ENCODE measurements around the gene SYT7.
A peak's percentile ranks its signal among the peaks of the same experiment; 100 is the strongest.

The SYT7 gene

DNA sequence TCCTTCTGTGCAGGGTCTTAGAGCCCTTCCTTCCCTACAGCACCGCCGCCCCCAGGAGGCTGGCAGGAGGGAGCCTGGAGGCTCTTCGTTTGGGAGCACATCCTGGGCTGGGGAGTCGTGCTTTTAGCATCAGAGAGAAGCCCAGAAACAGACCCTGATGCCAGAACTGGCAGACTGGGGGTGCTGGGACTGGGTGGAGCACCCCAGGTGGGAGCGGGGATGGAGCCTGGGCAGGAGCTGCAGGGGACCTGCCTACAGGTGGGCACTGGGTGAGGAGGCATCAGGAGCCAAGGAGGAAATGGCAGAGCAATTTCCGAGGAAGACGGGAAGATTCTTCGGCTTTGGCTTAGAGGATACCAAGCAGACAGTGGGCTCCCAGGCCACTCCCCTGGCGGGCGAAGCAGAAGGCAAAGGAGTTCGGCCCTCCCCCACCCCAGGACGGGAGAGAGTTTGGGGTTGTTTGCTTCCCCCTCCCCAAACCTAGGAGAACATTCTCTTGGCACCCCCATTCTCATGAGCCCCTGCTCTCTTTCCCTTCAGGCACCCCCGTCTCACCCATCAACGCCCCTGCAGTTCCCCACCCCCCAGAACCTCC is 1.1 kb downstream of the SYT7 start:
- DNase-seq = no peak

DNA sequence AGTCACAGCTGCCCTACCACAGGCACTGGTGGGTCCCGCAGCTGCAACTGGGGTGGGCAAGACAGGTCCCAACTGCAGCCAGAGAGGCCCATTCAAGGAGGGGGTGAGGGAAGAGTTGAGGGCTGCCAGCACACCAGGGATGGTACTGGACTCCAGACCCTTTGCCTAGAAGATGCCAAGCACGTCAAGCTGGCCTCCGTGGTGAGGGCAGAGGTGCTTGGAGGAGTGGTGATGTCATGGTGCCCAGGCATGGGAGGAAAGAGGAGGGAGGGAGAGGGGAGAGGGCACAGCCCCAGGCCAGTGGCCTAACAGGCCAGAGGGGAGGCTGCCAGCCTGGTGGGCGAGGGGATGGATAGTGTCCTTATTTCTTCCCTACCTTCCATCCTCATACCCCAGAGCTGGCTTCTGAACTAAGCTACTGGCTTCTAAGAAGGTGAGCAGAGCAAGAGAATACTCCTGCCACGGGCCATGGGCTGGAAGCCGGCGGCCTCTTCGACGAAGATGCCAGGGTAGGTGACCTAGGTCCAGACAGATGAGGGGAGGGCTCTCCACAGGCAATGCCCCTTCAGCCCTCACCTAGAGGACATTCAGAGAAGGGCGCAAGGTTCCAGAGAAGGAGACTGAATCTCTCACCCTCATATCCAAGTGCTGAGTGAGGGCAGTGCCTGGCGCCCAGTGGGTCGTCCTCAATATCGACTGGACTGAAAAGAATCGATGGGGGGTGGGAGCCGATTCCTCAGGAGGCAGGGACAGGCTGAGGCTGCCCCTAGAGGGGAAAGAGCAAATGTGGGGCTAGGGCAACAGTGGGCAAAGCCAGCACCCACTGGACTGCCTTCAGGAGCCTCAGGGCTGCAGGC is 1.8 kb downstream of the SYT7 start:
- DNase-seq = no peak

DNA sequence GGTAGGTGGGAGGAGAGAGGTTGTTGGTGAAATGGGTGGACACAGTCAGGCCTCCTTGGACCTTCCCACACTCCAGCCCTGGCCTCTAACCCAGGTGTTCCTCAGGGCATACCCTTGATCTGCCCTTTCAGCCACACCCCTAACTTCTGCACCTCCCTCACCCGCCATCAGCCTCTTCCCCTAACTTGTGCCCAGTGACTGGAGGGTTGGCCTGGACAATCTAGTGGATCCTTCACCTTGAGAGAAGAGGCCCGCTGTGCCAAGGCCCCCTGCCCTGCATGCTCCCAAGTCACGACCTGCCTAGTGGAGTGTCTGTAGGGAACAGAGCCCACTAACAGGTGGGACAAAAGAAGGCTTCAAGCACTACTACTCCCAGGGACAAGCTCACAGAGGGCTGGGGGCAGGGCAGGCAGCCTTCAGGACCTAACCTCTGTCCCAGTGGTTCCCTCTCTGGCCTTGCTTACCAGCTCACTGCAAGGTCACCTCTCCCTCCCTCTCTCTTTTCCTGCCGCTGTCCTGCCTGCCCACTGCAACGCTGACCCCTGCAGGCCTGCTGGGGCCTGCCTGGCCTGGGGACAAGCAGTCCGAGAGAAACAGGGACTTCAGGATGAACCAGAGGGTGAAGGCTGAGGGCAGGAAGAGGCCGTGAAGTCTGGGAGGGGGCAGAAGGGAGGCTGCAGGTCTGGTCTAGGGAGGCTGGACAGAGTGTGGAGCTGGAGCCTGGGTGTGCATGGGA is 3.3 kb downstream of the SYT7 start:
- DNase-seq = no peak

DNA sequence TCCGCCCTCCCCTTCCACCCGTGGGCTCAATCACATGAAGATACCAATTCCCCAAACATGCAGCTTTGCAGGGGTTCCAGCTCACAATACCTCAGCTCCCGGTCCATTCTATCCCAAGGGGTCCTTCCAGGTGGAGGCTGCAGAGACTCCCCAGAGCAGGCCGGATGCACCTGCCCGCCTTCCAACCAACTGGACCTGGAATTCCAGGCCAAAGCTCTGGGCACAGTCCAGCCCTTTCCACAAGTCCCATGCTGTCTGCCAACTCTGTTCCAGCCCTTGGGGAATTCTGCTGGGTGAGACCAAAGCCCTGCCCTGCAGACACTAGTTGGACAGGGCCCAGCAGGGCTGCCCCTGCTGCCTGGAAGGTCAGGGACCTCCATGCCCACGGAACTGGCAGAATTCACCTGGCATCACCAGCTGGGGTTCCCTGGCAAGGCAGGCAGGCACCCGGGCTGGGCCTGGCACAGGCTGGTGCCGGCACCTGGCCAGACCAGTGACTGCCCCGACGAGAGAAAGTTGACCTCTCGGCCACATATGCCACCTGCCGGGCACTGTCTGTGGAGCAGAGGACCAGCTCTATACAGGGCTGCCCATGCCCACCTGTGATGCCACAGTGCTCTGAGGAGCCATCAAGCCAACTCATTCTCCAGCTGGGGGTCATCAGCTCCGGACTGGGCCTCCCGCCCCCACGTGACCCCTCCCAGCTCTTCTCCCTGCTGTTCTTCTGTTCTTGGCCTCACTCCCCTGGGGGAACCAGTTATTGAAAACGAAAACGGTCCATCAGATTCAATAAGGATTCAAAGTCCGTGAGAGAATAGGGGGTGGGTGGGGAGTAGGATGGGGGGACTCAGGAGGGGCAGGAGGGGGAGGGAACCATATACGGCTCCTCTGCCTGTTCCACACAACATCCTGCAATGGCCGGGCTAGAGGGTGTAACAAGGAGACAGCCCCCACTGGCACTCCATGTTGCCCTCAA is 4.7 kb downstream of the SYT7 start:
- DNase-seq = no peak

DNA sequence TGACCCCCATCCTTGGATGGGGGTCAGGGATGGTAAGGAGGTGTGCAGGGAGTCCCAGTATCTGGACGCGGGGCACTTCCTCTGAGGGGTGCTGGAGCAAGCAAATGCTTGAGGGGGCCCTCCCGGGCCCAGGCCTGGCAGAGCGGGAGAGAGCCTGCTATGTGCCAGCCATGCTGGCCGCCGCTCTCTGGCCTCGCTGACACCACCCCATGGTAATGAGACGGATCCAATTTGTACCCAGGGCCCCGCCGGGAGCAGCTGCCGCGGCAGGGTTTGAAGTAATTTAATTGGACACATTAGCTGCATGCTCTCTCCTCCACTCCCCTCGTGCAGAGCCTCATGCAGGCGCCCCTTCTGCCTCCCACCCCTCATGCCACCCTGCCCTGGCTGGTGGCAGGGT is 6.3 kb downstream of the SYT7 start:
- DNase-seq = no peak

DNA sequence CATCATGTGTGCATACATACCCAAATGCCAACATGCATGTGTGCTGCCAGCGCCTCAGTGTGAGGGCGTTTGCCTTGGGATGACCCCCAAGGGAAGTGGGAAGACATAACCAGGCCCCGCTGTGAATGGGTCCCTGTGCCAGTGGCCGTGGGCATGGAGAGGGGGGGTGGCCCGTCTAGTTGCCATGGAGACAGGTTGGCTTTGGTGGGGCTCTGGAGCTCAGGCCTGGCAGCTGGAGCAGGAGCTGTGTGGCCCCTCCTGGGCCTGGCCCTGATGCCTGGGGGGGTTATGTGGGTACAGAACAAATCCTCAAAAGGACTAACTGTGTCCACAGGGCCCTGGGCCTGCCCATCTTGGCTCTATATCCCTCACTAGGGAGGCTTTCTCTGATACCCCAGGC is 8.0 kb downstream of the SYT7 start:
- no peak for DNase-seq

DNA sequence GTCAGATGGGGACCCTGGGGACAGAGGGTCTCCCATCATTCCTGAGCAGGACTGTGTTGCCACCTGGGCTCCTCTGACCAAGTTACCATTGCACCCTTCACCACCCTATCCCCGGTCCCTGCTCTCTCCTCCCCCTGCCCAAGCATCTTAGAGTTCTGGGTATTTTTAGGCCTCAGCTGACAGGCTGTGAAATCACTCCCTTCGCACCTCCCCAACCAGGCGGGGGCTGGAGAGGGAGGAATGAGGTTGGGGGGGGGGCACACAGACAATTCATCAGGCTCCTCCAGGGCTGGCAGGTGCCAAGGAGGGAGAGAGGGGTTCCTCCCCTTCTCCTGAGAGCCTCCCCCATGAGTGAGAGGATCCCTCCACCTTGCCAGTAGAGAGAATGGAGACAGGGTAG is 9.0 kb downstream of the SYT7 start:
- no peak for DNase-seq

DNA sequence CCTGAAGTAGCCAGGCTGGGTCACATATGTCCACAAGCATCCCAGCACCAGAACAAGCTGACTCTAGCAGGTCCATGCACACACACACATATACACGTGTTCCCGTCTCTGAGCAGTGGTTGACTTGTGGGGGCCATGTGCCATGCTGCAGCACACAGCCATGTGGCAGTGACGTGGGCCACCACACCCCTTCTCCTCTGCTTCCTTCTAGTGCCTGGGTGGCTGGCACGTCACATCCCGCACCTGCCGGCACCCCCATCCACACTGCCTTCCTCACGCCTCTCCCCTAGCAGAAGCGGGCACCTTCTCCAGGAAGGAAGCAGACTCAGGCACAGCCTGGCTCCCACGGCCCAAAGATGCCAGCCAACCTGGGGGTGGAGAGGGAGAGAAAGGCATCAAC is 9.5 kb downstream of the SYT7 start:
- no peak for DNase-seq

DNA sequence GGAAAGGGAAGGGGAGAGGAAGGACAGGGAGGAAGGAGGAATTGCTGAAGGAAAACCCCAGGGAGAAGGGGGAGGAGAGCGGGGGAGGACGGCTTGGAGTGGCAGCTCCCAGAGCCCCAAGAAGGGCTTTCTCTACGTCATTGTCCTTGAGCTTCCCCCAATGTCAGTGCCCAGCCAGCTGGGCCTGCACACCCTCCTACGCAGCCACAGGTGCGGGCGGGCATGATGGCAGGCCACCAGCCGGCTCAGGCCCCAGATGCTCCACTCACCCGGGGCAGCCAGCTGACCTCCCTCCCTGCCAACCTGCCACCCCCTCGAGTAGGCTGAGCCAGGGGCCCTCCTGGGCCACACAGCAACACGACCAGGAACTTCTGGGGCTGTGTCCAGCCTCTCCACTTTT is 11.2 kb downstream of the SYT7 start:
- DNase-seq = no peak

DNA sequence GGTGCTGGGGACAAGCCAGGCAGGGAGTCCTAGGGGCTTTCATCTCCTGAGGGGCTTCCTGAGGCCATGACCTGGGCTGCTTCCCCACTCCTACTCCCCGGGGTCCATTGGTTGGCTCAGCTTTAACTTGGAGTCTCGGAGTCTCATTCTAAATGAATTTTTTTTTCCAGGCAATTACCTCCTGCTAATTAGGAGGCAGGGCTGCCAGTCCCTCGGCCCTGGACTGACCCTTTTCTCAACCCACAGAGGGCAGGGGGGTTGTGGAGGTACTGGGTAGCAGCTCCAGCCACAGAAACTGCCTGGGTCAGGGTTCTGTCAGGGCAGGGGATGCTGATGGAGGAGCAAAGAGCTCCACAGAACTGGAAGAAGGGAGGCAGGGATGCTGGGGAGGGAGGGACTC is 11.9 kb downstream of the SYT7 start:
- no peak for DNase-seq

DNA sequence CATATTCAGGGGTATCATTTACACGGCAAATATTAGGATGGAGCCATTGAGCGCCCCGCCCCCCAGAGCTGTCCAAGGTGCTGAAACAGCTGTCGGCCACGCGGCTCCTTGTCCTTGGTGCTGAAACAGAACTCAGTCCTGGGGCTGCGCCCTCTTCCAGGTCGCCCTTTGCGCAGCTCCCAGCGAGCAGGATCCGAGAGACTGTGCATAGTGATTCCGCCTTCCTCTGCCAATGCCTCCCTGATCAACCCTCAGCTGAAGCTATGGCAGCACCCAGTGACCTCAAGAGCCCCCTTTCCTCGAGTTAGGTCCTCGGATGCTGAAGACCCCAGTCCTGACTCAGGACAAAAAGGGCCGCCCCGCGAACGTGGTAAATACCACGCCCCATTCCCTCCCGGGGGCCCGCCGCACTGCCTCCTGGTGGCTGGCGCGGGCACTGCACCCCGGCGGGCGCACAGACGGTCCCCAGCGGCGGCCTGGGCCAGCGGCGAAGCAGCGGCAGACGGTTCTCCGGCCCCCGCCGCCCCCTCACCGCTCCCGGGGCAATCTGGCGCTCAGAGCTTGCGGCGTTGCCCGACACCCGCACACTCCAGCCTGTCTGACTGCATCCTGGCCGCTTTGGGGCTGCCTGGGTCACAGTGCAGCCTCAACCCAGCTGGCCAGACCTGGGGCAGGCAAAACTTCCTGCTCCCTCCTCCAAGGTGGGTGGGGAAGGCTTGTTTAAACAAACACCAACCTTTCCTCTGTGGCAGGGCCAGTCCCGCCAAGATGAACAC is 13.4 kb downstream of the SYT7 start:
- peak; percentile 76 for DNase-seq

DNA sequence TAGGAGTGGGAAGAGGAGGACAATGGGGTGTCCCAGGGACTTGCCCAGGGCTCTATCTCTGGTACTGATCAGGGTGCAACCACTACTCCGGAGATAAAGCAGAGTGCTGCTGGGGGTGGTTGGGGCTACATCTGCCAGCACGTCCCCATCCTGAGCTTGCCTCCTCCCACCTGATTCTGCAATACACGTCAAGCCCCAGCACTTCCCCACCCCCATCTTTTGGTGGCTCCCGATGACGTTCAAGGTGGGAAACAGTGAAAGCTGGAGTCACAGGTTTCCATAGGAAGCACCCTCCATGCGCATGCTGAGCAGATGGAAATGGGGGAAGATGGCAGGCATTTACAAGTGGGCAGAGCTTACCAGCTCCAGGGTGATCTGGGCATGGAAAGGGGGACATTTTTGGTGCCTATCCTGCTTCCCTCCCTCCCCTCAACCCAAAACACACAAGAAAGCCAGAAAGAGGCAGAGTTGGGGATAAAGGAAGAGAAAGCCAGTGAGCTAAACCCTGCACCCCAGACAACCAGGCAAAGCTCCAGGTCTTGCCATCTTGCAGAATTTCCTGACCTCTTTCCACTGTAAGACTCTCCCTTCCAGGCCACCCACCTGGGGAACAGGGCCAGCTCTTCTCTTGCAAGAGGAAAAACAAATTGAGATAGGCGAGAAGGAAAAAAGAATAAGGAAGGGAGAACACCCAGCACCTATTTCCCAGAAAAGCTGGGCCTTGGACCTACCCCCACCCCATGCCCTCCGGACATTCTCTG is 15.8 kb downstream of the SYT7 start:
- no peak for DNase-seq

DNA sequence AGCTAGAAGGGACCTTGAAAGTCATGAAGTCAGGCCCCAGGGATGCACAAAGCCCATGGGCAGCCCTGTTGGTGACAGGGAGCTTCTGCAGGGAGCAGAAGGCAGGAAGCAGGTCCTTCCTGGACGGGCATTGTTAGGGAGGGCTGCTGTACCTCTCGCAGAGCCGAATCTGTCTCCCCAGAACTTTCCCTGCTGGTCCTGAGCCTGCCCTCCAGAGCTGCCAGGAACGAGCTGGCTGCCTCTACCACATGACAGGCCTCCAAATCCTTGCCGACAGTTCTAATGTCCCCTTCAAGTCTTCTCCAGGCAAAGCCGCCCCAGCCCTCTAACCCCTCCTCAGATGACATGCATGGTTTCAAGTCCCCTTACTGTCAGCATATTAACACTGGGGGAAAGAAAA is 20.1 kb downstream of the SYT7 start:
- DNase-seq = no peak

DNA sequence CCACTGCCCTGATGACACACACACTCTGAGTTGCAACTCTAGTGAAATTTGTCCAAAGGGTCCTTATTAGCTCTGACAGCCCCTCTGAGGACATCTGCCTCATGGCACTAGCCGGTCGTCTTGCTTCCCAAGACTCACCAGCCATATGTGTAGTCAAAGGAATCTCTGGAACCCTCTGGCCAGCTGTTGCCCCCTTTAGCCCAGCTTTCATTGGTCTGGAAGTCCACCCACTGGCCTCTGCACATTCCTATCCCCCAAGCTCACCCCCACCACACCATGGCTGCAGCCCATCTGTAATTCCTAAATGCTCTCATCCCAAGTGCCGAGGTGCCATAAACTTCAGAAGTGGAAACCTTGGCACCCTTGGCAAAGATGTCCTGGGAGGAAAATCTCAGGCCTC is 24.3 kb downstream of the SYT7 start:
- no peak for DNase-seq

DNA sequence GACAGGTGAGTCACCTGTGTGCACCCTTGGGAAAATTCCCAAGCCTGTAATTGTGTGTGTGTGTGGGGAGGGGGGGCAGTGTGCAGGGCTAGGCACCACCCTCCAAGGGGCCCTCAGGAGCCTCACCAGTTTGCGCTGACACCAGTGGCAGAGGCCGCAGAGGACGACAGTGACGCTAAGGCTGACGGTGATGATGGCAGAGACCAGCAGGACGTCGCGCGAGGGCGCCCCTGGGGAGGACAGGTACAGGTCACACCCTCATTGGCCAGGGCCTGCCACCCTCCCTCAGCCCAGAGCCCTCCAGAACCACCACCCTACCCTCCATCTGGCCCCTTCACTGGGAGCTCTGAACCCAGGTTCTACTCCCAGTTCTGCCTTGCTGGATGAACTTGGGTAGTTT is 24.9 kb downstream of the SYT7 start:
- no peak for DNase-seq

DNA sequence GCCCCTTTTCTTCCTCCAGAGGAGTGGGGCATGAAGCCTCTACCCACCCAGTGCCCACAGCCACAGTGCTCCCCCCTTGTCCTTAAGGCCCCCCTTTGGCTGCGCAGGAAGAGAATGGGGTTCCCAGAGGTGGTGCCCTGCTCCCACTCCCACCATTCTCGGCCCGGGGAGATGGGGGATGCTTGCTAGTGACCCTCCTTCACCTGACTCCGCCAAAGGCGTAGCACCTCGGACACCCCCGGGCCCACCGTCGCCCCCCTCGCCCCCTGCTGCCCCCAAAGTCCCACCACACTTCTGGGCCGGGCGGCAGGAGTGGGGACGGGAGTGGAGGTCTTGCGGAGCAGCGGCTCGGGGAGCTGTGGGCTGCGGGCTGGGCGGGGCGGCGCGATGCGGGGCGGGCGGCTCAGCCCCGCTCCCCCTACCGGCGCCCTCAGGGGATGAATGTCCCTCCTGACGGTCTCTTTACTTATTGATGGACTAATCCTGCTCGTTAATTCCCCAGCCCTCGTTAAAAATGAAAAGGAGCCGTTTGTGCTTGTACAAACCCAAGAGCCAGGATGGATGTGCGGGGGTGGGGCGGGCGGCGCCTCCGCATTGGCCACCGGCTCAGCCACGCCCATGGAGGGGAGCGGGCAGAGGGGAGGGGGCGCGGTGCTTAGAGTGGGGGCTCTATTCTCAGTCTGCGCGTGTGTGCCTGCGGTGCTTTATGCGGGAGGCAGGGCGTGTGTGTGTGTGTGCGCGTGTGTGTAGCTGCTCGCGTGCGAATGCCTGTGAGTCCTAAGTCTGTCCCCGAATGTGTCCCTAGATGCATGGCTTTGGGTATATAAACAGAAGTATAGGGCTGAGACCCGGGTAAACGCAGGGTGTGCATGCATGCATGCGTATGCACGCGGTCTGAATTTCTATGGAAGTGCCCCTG is 25.6 kb downstream of the SYT7 start:
- no peak for DNase-seq

DNA sequence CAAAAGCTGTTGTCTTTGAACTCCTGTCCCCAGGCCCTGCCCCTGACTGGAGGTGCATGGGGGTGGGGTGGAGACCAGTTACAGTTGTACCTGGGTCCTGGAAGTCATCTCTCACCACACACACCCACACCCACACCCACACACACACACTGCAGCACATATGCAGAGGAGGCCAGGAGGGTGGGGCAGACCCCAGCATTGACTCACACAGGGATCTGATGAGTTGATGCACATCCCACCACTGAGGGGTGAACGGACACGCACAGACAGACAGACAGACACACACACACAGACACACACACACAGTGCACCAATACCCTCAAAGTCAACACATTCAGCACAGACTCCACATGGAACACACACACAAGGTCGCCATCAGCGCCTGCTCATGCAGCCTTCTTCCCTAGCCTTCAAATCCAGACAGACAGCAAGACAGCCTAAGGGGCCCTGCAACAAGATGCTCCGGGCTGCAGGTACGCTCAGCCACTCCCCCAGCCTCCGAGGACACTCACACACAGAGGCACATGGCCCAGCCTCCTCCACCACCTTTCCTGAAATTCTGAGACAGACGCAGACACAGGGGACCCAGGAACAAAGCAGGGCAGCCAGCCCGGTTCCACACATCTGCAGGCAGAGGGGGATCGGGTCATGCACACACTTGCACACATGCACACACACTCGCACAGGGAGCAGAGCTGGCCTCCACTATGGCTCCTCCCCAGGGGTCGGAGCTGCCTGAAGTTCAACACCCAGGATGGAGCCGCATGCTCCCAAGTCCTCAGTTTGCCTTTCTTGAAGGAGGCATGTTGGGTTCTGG is 26.5 kb downstream of the SYT7 start:
- no peak for DNase-seq

DNA sequence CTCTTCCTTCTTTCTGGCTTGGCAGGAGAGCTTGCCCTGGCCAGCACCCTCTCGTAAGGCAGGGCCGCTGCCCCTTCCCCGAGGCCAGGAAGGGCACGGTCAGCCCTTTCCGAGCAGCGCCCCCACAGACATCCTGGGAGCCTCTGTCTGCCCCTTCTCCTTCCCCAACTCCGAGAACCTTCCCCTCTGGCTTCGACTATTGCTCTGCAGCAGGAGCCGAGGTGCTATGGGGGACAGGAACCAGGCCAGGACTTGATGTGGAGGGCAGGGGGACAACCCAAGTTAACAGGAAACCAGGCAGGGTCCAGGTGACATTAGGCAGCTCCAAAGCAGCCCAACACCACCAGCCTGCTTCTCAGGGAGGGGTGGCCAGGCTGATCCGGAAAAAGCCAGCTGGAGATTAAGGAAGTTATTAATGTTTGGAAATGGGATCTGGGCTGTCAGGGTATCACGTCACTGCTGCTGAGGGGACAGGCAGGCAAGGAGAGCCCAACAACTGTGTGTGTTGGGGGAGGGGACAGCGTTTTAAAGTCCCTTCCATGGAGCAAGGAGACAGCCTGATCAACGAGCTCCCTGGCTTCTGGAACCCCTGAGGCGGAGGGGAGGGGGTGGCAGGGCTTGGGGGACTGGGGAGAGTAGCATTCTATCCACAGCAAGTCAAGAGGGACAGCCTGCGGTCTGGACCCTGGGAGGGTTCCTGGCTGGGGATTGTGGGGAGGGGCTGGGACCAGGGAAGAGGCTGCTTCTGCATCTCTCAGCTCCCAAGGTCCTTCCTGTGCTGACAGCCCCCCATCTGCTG is 27.3 kb downstream of the SYT7 start:
- no peak for DNase-seq

Data from activated CD4-positive, alpha-beta T cell treated with anti-CD3 and anti-CD28 coated beads, Interleukin-2, Interleukin-6, amounts not matched to agents 100 ng/mL and 50 ng/mL, durations not matched to agents 16 hours and 8 hours (primary cell).